OCI-LY1 (cell line): ENCODE measurements around the gene COMMD1.
A peak's percentile ranks its signal among the peaks of the same experiment; 100 is the strongest.

ENCODE experiments used
- H2AFZ ChIP-seq: fragments of 200-600 bp; sonication (generic), shearing (Covaris generic); 2 replicates; pipeline ENCODE4 v1.6.0; 2014; ENCODE audit warnings: antibody characterized with exemption, mild to moderate bottlenecking, low read length
- H3F3A ChIP-seq: fragments of 200-600 bp; sonication (generic), shearing (Covaris generic); 2 replicates; pipeline ENCODE4 v1.6.0; 2014; ENCODE audit warnings: mild to moderate bottlenecking, antibody characterized with exemption, low read length, moderate library complexity; ENCODE audit not compliant: insufficient read depth
- H3K27ac ChIP-seq: fragments of 200-600 bp; sonication (generic); 2 replicates; pipeline ENCODE4 v1.5.1; 2014; ENCODE audit warnings: low read length, mixed run types, mild to moderate bottlenecking, low read depth; ENCODE audit not compliant: poor library complexity, severe bottlenecking
- H3K27me3 ChIP-seq: fragments of 200-600 bp; sonication (generic); 2 replicates; pipeline ENCODE4 v1.6.0; 2014; ENCODE audit warnings: antibody characterized with exemption, mild to moderate bottlenecking, low read length, moderate library complexity; ENCODE audit not compliant: insufficient read depth
- H3K36me3 ChIP-seq: fragments of 200-600 bp; sonication (generic); 2 replicates; pipeline ENCODE4 v1.6.1; 2014; ENCODE audit warnings: mild to moderate bottlenecking, antibody characterized with exemption, low read length, moderate library complexity, mixed read lengths; ENCODE audit not compliant: insufficient read depth
- H3K4me1 ChIP-seq: fragments of 200-600 bp; sonication (generic); 2 replicates; pipeline ENCODE4 v1.5.1; 2014; ENCODE audit warnings: mild to moderate bottlenecking, low read length, moderate library complexity; ENCODE audit not compliant: insufficient read depth, severe bottlenecking
- H3K4me2 ChIP-seq: fragments of 200-600 bp; sonication (generic), shearing (Covaris generic); 2 replicates; pipeline ENCODE4 v1.6.1; 2014; ENCODE audit warnings: low read length
- H3K4me3 ChIP-seq: fragments of 200-600 bp; sonication (generic); 2 replicates; pipeline ENCODE4 v1.5.1; 2014; ENCODE audit warnings: low read length, low read depth, mild to moderate bottlenecking, mixed read lengths; ENCODE audit not compliant: poor library complexity, severe bottlenecking
- H3K79me2 ChIP-seq: fragments of 200-600 bp; shearing (Covaris generic); 2 replicates; pipeline ENCODE4 v1.6.1; 2016; ENCODE audit warnings: mixed run types, low read length, mixed read lengths; ENCODE audit not compliant: insufficient read depth
- H3K9ac ChIP-seq: fragments of 200-600 bp; sonication (generic), shearing (Covaris generic); 2 replicates; pipeline ENCODE4 v1.6.1; 2014; ENCODE audit warnings: mild to moderate bottlenecking, low read length, mixed read lengths
- H3K9me2 ChIP-seq: fragments of 200-600 bp; sonication (generic), shearing (Covaris generic); 2 replicates; pipeline ENCODE4 v1.6.1; 2014; ENCODE audit warnings: low read depth, mild to moderate bottlenecking, low read length, mixed read lengths
- H3K9me3 ChIP-seq: fragments of 200-600 bp; shearing (Covaris generic); 2 replicates; pipeline ENCODE4 v1.6.1; 2014; ENCODE audit warnings: low read length, mixed read lengths
- H4K20me1 ChIP-seq: fragments of 200-600 bp; sonication (generic), shearing (Covaris generic); 2 replicates; pipeline ENCODE4 v1.6.0; 2016; ENCODE audit warnings: mild to moderate bottlenecking, low read length; ENCODE audit not compliant: insufficient read depth
- CTCF ChIP-seq: fragments of 200-600 bp; sonication (generic), shearing (Covaris generic); IDR thresholded peaks from 2 replicates; pipeline ENCODE4 v1.5.1; 2017; ENCODE audit warnings: mild to moderate bottlenecking, antibody characterized with exemption, low read length, moderate library complexity, mixed read lengths
- EZH2 ChIP-seq: fragments of 200-600 bp; sonication (generic), shearing (Covaris generic); IDR thresholded peaks from 2 replicates; pipeline ENCODE4 v1.8.0; 2017; ENCODE audit warnings: borderline replicate concordance, mixed run types, mild to moderate bottlenecking, antibody characterized with exemption, low read length, moderate library complexity, mixed read lengths

Gene COMMD1

GRCh38 chr2:62142054-62142453, 236.6 kb downstream of the COMMD1 start:
- Histone ChIP-seq H3K4me1 (peaks cover 49% of the 10 kb centered on the region), H3K79me2 (no peaks in the 10 kb centered on the region), H3K36me3 (no peaks in the 10 kb centered on the region), H3F3A (no peaks in the 10 kb centered on the region), H3K9ac (no peak overlapping the region), H3K4me2 (no peak overlapping the region), H2AFZ (no peak overlapping the region), H4K20me1 (no peaks in the 10 kb centered on the region), H3K27ac (peak overlapping the region; percentile 79), H3K9me3 (no peaks in the 10 kb centered on the region), H3K27me3 (no peaks in the 10 kb centered on the region), H3K9me2 (no peaks in the 10 kb centered on the region), H3K4me3 (no peak overlapping the region)
- no peak for TF ChIP-seq EZH2
- TF ChIP-seq CTCF = no peak

- Histone ChIP-seq H2AFZ (no peak overlapping the region), H3K4me3 (no peak overlapping the region), H3F3A (no peaks in the 10 kb centered on the region), H3K9ac (no peak overlapping the region), H3K4me1 (peaks cover 52% of the 10 kb centered on the region), H3K27ac (no peak overlapping the region), H4K20me1 (no peaks in the 10 kb centered on the region), H3K9me3 (no peaks in the 10 kb centered on the region), H3K79me2 (no peaks in the 10 kb centered on the region), H3K36me3 (no peaks in the 10 kb centered on the region), H3K9me2 (no peaks in the 10 kb centered on the region), H3K27me3 (no peaks in the 10 kb centered on the region), H3K4me2 (no peak overlapping the region)
- TF ChIP-seq EZH2 = no peak
- TF ChIP-seq CTCF = no peak
Measured at GRCh38 chr2:62143696-62144095, 238.2 kb downstream of the COMMD1 start.

GRCh38 chr2:62144689-62145477, 239.4 kb downstream of the COMMD1 start:
- H3K9me3 ChIP-seq = no peaks in the 10 kb centered on the region
- H3K9ac ChIP-seq = no peak overlapping the region
- H4K20me1 ChIP-seq = no peaks in the 10 kb centered on the region
- peaks cover 2% of the 10 kb centered on the region; the same call in 1 of the 2 replicates for H3F3A ChIP-seq
- H2AFZ ChIP-seq = no peak overlapping the region
- no peaks in the 10 kb centered on the region for H3K27me3 ChIP-seq
- H3K79me2 ChIP-seq = no peaks in the 10 kb centered on the region
- H3K4me2 ChIP-seq = peak overlapping the region; percentile 36; the same call in 1 of the 2 replicates
- no peaks in the 10 kb centered on the region for H3K36me3 ChIP-seq
- H3K9me2 ChIP-seq = no peaks in the 10 kb centered on the region
- no peak overlapping the region for H3K4me3 ChIP-seq
- peaks cover 52% of the 10 kb centered on the region for H3K4me1 ChIP-seq
- TF ChIP-seq EZH2 (no peak), CTCF (no peak)
- H3K27ac ChIP-seq = peak overlapping the region; percentile 63
